CD4-positive, CD25-positive, alpha-beta regulatory T cell (primary cell): Measurements from ENCODE around the gene TMEM200B. TPM values are rescaled to one million over a fixed set of nuclear protein-coding genes. Genes with fewer than 3 reads are reported as not detected.

Source experiments
- ATAC-seq, 2 donors: fragments of 150-1000 bp; cut with Tn5 transposase; one replicate each; pipeline ENCODE4 v1.10.0; 2021; ENCODE audit warnings: low read depth in 2 of 2, moderate number of reproducible peaks in 2 of 2, moderate library complexity in 1 of 2
- DNase-seq, 3 donors: peaks; one replicate each; pipeline versions ENCODE4 v3.0.0 to v3.0.0-alpha.2; 2012 to 2022; ENCODE audit warnings: mixed read lengths in 1 of 3
- H3K27ac ChIP-seq: one replicate; pipeline ENCODE4 v1.7.0; 2013; ENCODE audit warnings: mild to moderate bottlenecking, low read length; ENCODE audit not compliant: insufficient read depth, poor library complexity, severe bottlenecking
- H3K27me3 ChIP-seq: one replicate; pipeline ENCODE4 v1.7.0; 2013; ENCODE audit warnings: low read length; ENCODE audit not compliant: control insufficient read depth, insufficient read depth
- H3K36me3 ChIP-seq: one replicate; pipeline ENCODE4 v1.7.0; 2013; ENCODE audit warnings: mild to moderate bottlenecking, low read length, moderate library complexity; ENCODE audit not compliant: control insufficient read depth, insufficient read depth
- H3K4me1 ChIP-seq: 2 replicates; pipeline ENCODE4 v1.7.0; 2013; ENCODE audit warnings: mild to moderate bottlenecking, low read length; ENCODE audit not compliant: insufficient read depth, control insufficient read depth, poor library complexity, severe bottlenecking
- H3K4me3 ChIP-seq: one replicate; pipeline ENCODE4 v1.7.0; 2013; ENCODE audit warnings: low read depth, mild to moderate bottlenecking, low read length, moderate library complexity
- H3K9me3 ChIP-seq, 2 experiments: 1 replicate in 1 of 2; 2 replicates in 1 of 2; pipeline ENCODE4 v1.7.0; 2013; ENCODE audit warnings: low read length in 2 of 2, mild to moderate bottlenecking in 1 of 2, moderate library complexity in 1 of 2; ENCODE audit not compliant: control insufficient read depth in 2 of 2
- H3K27ac Mint-ChIP-seq, 3 donors: one replicate each; pipeline ENCODE4 v1.8.0; 2020 to 2022; ENCODE audit warnings: mild to moderate bottlenecking in 3 of 3, mixed read lengths in 3 of 3, moderate library complexity in 2 of 3
- H3K27me3 Mint-ChIP-seq: one replicate; pipeline ENCODE4 v1.8.0; 2022; ENCODE audit warnings: mild to moderate bottlenecking, mixed read lengths
- H3K36me3 Mint-ChIP-seq: one replicate; pipeline ENCODE4 v1.8.0; 2020; ENCODE audit warnings: mixed read lengths
- H3K4me1 Mint-ChIP-seq, 4 donors: one replicate each; pipeline ENCODE4 v1.8.0; 2020 to 2022; ENCODE audit warnings: mixed read lengths in 4 of 4, mild to moderate bottlenecking in 1 of 4
- H3K4me3 Mint-ChIP-seq, 4 donors: one replicate each; pipeline ENCODE4 v1.8.0; 2020 to 2022; ENCODE audit warnings: mild to moderate bottlenecking in 4 of 4, mixed read lengths in 4 of 4, moderate library complexity in 3 of 4
- H3K9me3 Mint-ChIP-seq, 7 donors: one replicate each; pipeline ENCODE4 v1.8.0; 2020 to 2022; ENCODE audit warnings: mixed read lengths in 7 of 7, mild to moderate bottlenecking in 3 of 7, moderate library complexity in 2 of 7
- polyA plus RNA-seq, 4 donors: library from polyadenylated mRNA; unstranded; fragments of 300-500 nt; fragmentation: Illumina TruSeq; gene quantifications; one replicate each; pipeline ENCODE4 v1.2.3, GENCODE V29; 2021
- total RNA-seq: library from RNA; stranded (reverse); gene quantifications from one replicate; pipeline ENCODE4 v1.2.3, GENCODE V29; 2022

The TMEM200B gene
- total and polyA plus RNA-seq, 5 donors from 2014 or later = 0.27 TPM; not detected in 4

GRCh38 chr1:29164588-29164987 lies 40.9 kb upstream of the TMEM200B start:
- Mint-ChIP-seq H3K4me1 (peaks cover 38 to 74% (median 48%) of the 10 kb centered on the region in 4 donors), H3K4me3 (no peak overlapping the region), H3K27ac (peak overlapping the region in 1 of 3 donors; percentile 66)

GRCh38 chr1:29162476-29163138 lies 38.9 kb upstream of the TMEM200B start:
- Histone ChIP-seq H3K9me3 (no peaks in the 10 kb centered on the region), H3K4me3 (no peak overlapping the region), H3K27me3 (no peaks in the 10 kb centered on the region), H3K36me3 (peaks cover 71% of the 10 kb centered on the region), H3K4me1 (peaks cover 25% of the 10 kb centered on the region), H3K27ac (no peak overlapping the region)
- Mint-ChIP-seq H3K4me3 (no peak overlapping the region), H3K36me3 (peaks cover 28% of the 10 kb centered on the region), H3K27ac (peak overlapping the region in 1 of 3 donors; percentile 54), H3K4me1 (peaks cover 24 to 60% (median 35%) of the 10 kb centered on the region in 4 donors), H3K27me3 (no peaks in the 10 kb centered on the region), H3K9me3 (no peaks in the 10 kb centered on the region)
- DNase-seq (no peak), ATAC-seq (no peak)

More at GRCh38 chr1:29164588-29164987, 40.9 kb upstream of the TMEM200B start:
- Mint-ChIP-seq H3K27me3 (no peaks in the 10 kb centered on the region), H3K36me3 (peaks cover 17% of the 10 kb centered on the region), H3K9me3 (no peaks in the 10 kb centered on the region)
- Histone ChIP-seq H3K27ac (no peak overlapping the region), H3K27me3 (no peaks in the 10 kb centered on the region), H3K4me3 (no peak overlapping the region), H3K9me3 (no peaks in the 10 kb centered on the region), H3K36me3 (peaks cover 67% of the 10 kb centered on the region), H3K4me1 (peaks cover 29% of the 10 kb centered on the region)
- DNase-seq (no peak), ATAC-seq (no peak)

GRCh38 chr1:29162025-29162424 lies 38.3 kb upstream of the TMEM200B start:
- Mint-ChIP-seq H3K27me3 (no peaks in the 10 kb centered on the region), H3K4me1 (peaks cover 24 to 57% (median 34%) of the 10 kb centered on the region in 4 donors), H3K36me3 (peaks cover 29% of the 10 kb centered on the region), H3K4me3 (no peak overlapping the region), H3K27ac (peak overlapping the region in 2 of 3 donors; percentile 36 to 54), H3K9me3 (no peaks in the 10 kb centered on the region)
- no peaks in the 10 kb centered on the region for H3K27me3 ChIP-seq
- H3K4me1 ChIP-seq = peaks cover 25% of the 10 kb centered on the region
- H3K4me3 ChIP-seq = no peak overlapping the region
- no peak overlapping the region for H3K27ac ChIP-seq
- DNase-seq = peak in 1 of 3 donors; percentile 32
- H3K36me3 ChIP-seq = peaks cover 75% of the 10 kb centered on the region
- no peak for ATAC-seq
- H3K9me3 ChIP-seq = no peaks in the 10 kb centered on the region

- Histone ChIP-seq H3K27ac (no peak overlapping the region), H3K36me3 (peaks cover 76% of the 10 kb centered on the region), H3K4me1 (peaks cover 25% of the 10 kb centered on the region), H3K4me3 (no peak overlapping the region), H3K9me3 (no peaks in the 10 kb centered on the region), H3K27me3 (no peaks in the 10 kb centered on the region)
- peaks cover 33% of the 10 kb centered on the region for H3K36me3 Mint-ChIP-seq
- no peaks in the 10 kb centered on the region for H3K9me3 Mint-ChIP-seq
- H3K4me1 Mint-ChIP-seq = peaks cover 21 to 39% (median 28%) of the 10 kb centered on the region in 4 donors
- no peaks in the 10 kb centered on the region for H3K27me3 Mint-ChIP-seq
- H3K27ac Mint-ChIP-seq = no peak overlapping the region
- ATAC-seq (no peak), DNase-seq (no peak)
- H3K4me3 Mint-ChIP-seq = no peak overlapping the region
Measured at GRCh38 chr1:29159773-29160172, 36.1 kb upstream of the TMEM200B start.

GRCh38 chr1:29157269-29157601 lies 33.5 kb upstream of the TMEM200B start:
- H3K4me1 Mint-ChIP-seq = peaks cover 8 to 21% (median 14%) of the 10 kb centered on the region in 4 donors
- Histone ChIP-seq H3K4me3 (no peak overlapping the region), H3K36me3 (peaks cover 82% of the 10 kb centered on the region), H3K4me1 (peaks cover 11% of the 10 kb centered on the region), H3K27me3 (no peaks in the 10 kb centered on the region), H3K9me3 (no peaks in the 10 kb centered on the region), H3K27ac (no peak overlapping the region)
- DNase-seq (no peak), ATAC-seq (no peak)
- no peaks in the 10 kb centered on the region for H3K27me3 Mint-ChIP-seq
- peaks cover 39% of the 10 kb centered on the region for H3K36me3 Mint-ChIP-seq
- no peak overlapping the region for H3K4me3 Mint-ChIP-seq
- no peak overlapping the region for H3K27ac Mint-ChIP-seq
- no peaks in the 10 kb centered on the region for H3K9me3 Mint-ChIP-seq

GRCh38 chr1:29156543-29157268 lies 33.0 kb upstream of the TMEM200B start:
- no peak overlapping the region for H3K27ac ChIP-seq
- H3K27me3 Mint-ChIP-seq = no peaks in the 10 kb centered on the region
- ATAC-seq (no peak), DNase-seq (no peak)
- no peaks in the 10 kb centered on the region for H3K9me3 ChIP-seq
- no peak overlapping the region for H3K27ac Mint-ChIP-seq
- peaks cover 87% of the 10 kb centered on the region for H3K36me3 ChIP-seq
- H3K9me3 Mint-ChIP-seq = no peaks in the 10 kb centered on the region
- no peak overlapping the region for H3K4me3 Mint-ChIP-seq
- H3K36me3 Mint-ChIP-seq = peaks cover 44% of the 10 kb centered on the region
- no peak overlapping the region for H3K4me3 ChIP-seq
- peaks cover 5% of the 10 kb centered on the region for H3K4me1 ChIP-seq
- H3K4me1 Mint-ChIP-seq = peaks cover 8 to 16% (median 11%) of the 10 kb centered on the region in 4 donors
- H3K27me3 ChIP-seq = no peaks in the 10 kb centered on the region

- peaks cover 66% of the 10 kb centered on the region for H3K36me3 Mint-ChIP-seq
- Histone ChIP-seq H3K9me3 (no peaks in the 10 kb centered on the region), H3K36me3 (peaks cover 97% of the 10 kb centered on the region), H3K4me3 (no peak overlapping the region), H3K4me1 (no peaks in the 10 kb centered on the region), H3K27ac (no peak overlapping the region), H3K27me3 (no peaks in the 10 kb centered on the region)
- ATAC-seq (no peak), DNase-seq (no peak)
- no peak overlapping the region for H3K4me3 Mint-ChIP-seq
- H3K4me1 Mint-ChIP-seq = peaks cover 0 to 9% (median 2%) of the 10 kb centered on the region in 4 donors
- H3K27ac Mint-ChIP-seq = no peak overlapping the region
- H3K27me3 Mint-ChIP-seq = no peaks in the 10 kb centered on the region
- no peaks in the 10 kb centered on the region for H3K9me3 Mint-ChIP-seq
Measured at GRCh38 chr1:29152046-29152805, 28.5 kb upstream of the TMEM200B start.
